ENCODE measurements around the gene GATA1.

GATA1 gene

GRCh38 chrX:48839686-48840085, 53.3 kb downstream of the GATA1 start:
- no peak for DNase-seq (ENCODE audit: low read depth in 3 of 3, low spot score in 1 of 3)
